Measurements from ENCODE around the gene PPP1R12A.

GRCh38 chr12:79939728-79940310 lies 4.9 kb upstream of the PPP1R12A start:
- TF ChIP-seq CTCF (IDR thresholded peaks at IDR 0.05 in 8 of 11, conservative IDR thresholded peaks at IDR 0.05 in 3 of 11) (no peak), POLR2A (IDR thresholded peaks at IDR 0.05) (no peak), POLR2AphosphoS5 (IDR thresholded peaks at IDR 0.05) (no peak)
